HCT116 (cell line): ENCODE data around the gene FCER1G. TPM values are rescaled to one million over a fixed set of nuclear protein-coding genes. Genes with fewer than 3 reads are reported as not detected.

Experiments used
- ATAC-seq: fragments of 200-7000 bp; cut with Tn5 transposase; 2 replicates; pipeline ENCODE4 v1.9.1; 2020; ENCODE audit warnings: mild to moderate bottlenecking, moderate library complexity
- BruUV-seq: library from RNA; stranded (reverse); fragments of 400-500 nt; replicated peaks from 2 replicates; lab custom pipeline; 2021; lab: Mats Ljungman, UMichigan
- CTCF ChIA-PET: fragments of 300-600 bp; sonication (Branson Sonifier 250); formaldehyde crosslinking; loops from one replicate; lab custom pipeline; 2021; ENCODE audit warnings: antibody characterized with exemption; lab: Charles Lee
- POLR2A ChIA-PET: fragments of 300-600, 350-600 bp; sonication (Branson Sonifier 250); formaldehyde crosslinking; loops from one replicate; lab custom pipeline; 2021; ENCODE audit warnings: antibody characterized with exemption; lab: Charles Lee
- RAD21 ChIA-PET, 2 experiments: fragments of 300-600 bp; sonication (Branson Sonifier 250); formaldehyde crosslinking; loops; one replicate each; lab custom pipeline; 2023; ENCODE audit warnings: low total read pairs in 2 of 2; ENCODE audit not compliant: uncharacterized antibody in 2 of 2, unreplicated experiment in 2 of 2, low non-redundant PET in 1 of 2; lab: Charles Lee
- DNase-seq: peaks from one replicate; pipeline ENCODE4 v3.0.0-alpha.2; 2010; ENCODE audit warnings: low read depth, low spot score
- H2AFZ ChIP-seq: fragments of 200-600 bp; shearing (Covaris generic), sonication (generic); 2 replicates; pipeline ENCODE4 v1.6.1; 2017; ENCODE audit warnings: low read depth, mixed run types, mixed read lengths, antibody characterized with exemption, low read length; ENCODE audit not compliant: poor library complexity, severe bottlenecking
- H3K27ac ChIP-seq: 2 replicates; pipeline ENCODE4 v1.5.1; 2012; ENCODE audit warnings: low read depth, low read length
- H3K27me3 ChIP-seq: fragments of 200-600 bp; sonication (generic); 2 replicates; pipeline ENCODE4 v1.6.1; 2016; ENCODE audit warnings: mixed run types, low read length, mixed read lengths; ENCODE audit not compliant: insufficient read depth
- H3K36me3 ChIP-seq, 2 experiments: fragments of 200-500 bp in 1 of 2; fragments of 200-600 bp in 1 of 2; sonication (Bioruptor generic) in 1 of 2; sonication (generic) in 1 of 2; 2 replicates each; pipeline versions ENCODE4 v1.5.1 to v1.6.1; 2014 to 2016; ENCODE audit warnings: low read length in 2 of 2, inconsistent platforms in 1 of 2, mixed read lengths in 1 of 2, mixed run types in 1 of 2; ENCODE audit not compliant: insufficient read depth in 2 of 2, control insufficient read depth in 1 of 2
- H3K4me1 ChIP-seq, 2 experiments: fragments of 200-600 bp in 1 of 2; sonication (generic) in 1 of 2; 2 replicates each; pipeline versions ENCODE4 v1.5.1 to v1.6.1; 2012 to 2017; ENCODE audit warnings: low read length in 2 of 2, inconsistent platforms in 1 of 2, mild to moderate bottlenecking in 1 of 2, mixed read lengths in 1 of 2, mixed run types in 1 of 2, moderate library complexity in 1 of 2; ENCODE audit not compliant: insufficient read depth in 2 of 2, control insufficient read depth in 1 of 2
- H3K4me2 ChIP-seq: fragments of 200-600 bp; sonication (generic); 2 replicates; pipeline ENCODE4 v1.6.1; 2017; ENCODE audit warnings: mixed run types, low read length, mixed read lengths
- H3K4me3 ChIP-seq, 2 experiments: fragments of 200-600 bp in 1 of 2; sonication (generic) in 1 of 2; replicated peaks in 1 of 2; 2 replicates each; pipeline ENCODE4 v1.5.1; 2011 to 2016; ENCODE audit warnings: low read length in 2 of 2, control low read depth in 1 of 2, low read depth in 1 of 2, mild to moderate bottlenecking in 1 of 2, mixed read lengths in 1 of 2, mixed run types in 1 of 2
- H3K79me2 ChIP-seq: fragments of 200-600 bp; sonication (generic); 2 replicates; pipeline ENCODE4 v1.6.1; 2017; ENCODE audit warnings: mild to moderate bottlenecking, mixed run types, low read length, moderate library complexity, mixed read lengths; ENCODE audit not compliant: insufficient read depth
- H3K9ac ChIP-seq: fragments of 200-600 bp; sonication (generic); 2 replicates; pipeline ENCODE4 v1.6.1; 2016; ENCODE audit warnings: low read length, mixed read lengths
- H3K9me2 ChIP-seq: fragments of 200-600 bp; sonication (generic), shearing (Covaris generic); 2 replicates; pipeline ENCODE4 v1.6.1; 2017; ENCODE audit warnings: mixed run types, mild to moderate bottlenecking, moderate library complexity; ENCODE audit not compliant: insufficient read depth
- H3K9me3 ChIP-seq, 2 experiments: fragments of 200-500 bp in 1 of 2; fragments of 200-600 bp in 1 of 2; sonication (Bioruptor generic) in 1 of 2; sonication (generic) in 1 of 2; 2 replicates each; pipeline ENCODE4 v1.6.1; 2014 to 2017; ENCODE audit warnings: low read length in 2 of 2, mixed read lengths in 2 of 2, inconsistent platforms in 1 of 2, low read depth in 1 of 2, mild to moderate bottlenecking in 1 of 2, mixed run types in 1 of 2, moderate library complexity in 1 of 2; ENCODE audit not compliant: control insufficient read depth in 1 of 2, insufficient read depth in 1 of 2
- H4K20me1 ChIP-seq: fragments of 200-600 bp; sonication (generic), shearing (Covaris generic); 2 replicates; pipeline ENCODE4 v1.6.1; 2017; ENCODE audit warnings: mixed run types, mild to moderate bottlenecking, moderate library complexity; ENCODE audit not compliant: insufficient read depth
- EGR1 ChIP-seq: IDR thresholded peaks from 2 replicates; pipeline ENCODE4 v1.6.1; 2012; ENCODE audit warnings: low read depth
- EZH2phosphoT487 ChIP-seq: fragments of 200-600 bp; IDR thresholded peaks from 2 replicates; pipeline ENCODE4 v1.6.1; 2018; ENCODE audit warnings: antibody characterized with exemption, borderline replicate concordance
- POLR2A ChIP-seq: IDR thresholded peaks from 2 replicates; pipeline ENCODE4 v1.7.0; 2011; ENCODE audit warnings: borderline replicate concordance; ENCODE audit not compliant: insufficient read depth, insufficient read length; ENCODE audit errors: extremely low read depth
- SP1 ChIP-seq: IDR thresholded peaks from 2 replicates; pipeline ENCODE4 v1.6.1; 2012; ENCODE audit warnings: low read depth
- YY1 ChIP-seq: IDR thresholded peaks from 2 replicates; pipeline ENCODE4 v1.6.1; 2011; ENCODE audit warnings: low read length, low read depth, moderate library complexity, mild to moderate bottlenecking; ENCODE audit not compliant: insufficient replicate concordance; ENCODE audit errors: extremely low read depth
- ZFX ChIP-seq: fragments of 450-650 bp; IDR thresholded peaks from 2 replicates; pipeline ENCODE4 v1.6.1; 2017
- ZNF274 ChIP-seq: fragments of 200-500 bp; sonication (Bioruptor generic); IDR thresholded peaks from 2 replicates; pipeline ENCODE4 v1.6.1; 2014; ENCODE audit warnings: mild to moderate bottlenecking, low read depth, low read length, inconsistent platforms
- intact Hi-C: fragments of 100-400 bp; cut with micrococcal nuclease; formaldehyde crosslinking; loops from 2 replicates; pipeline ENCODE4 v1.10.0; 2022
- total RNA-seq: library from RNA; stranded (reverse); gene quantifications from one replicate; pipeline ENCODE4 v1.2.1, GENCODE V29; 2021; ENCODE audit not compliant: unreplicated experiment
- TF ChIP-seq, protein P1 (sequence below): IDR thresholded peaks from 2 replicates; pipeline ENCODE4 v1.6.1; 2012
- TF ChIP-seq, protein P2 (sequence below), 3 experiments: fragments of 200-600 bp in 1 of 3; sonication (generic) in 1 of 3; IDR thresholded peaks in 2 of 3; conservative IDR thresholded peaks in 1 of 3; 2 replicates each; pipeline ENCODE4 v1.5.1; 2012 to 2017; ENCODE audit warnings: low read depth in 2 of 3, low read length in 2 of 3, antibody characterized with exemption in 1 of 3, borderline replicate concordance in 1 of 3, control low read depth in 1 of 3, mild to moderate bottlenecking in 1 of 3, mixed read lengths in 1 of 3, mixed run types in 1 of 3, moderate library complexity in 1 of 3; ENCODE audit not compliant: insufficient read depth in 1 of 3
- TF ChIP-seq, protein P3 (sequence below): IDR thresholded peaks from 2 replicates; pipeline ENCODE4 v1.6.1; 2011; ENCODE audit warnings: mild to moderate bottlenecking, low read length, moderate library complexity; ENCODE audit not compliant: insufficient replicate concordance; ENCODE audit errors: extremely low read depth

FCER1G gene
- total RNA-seq, 1 experiment from 2014 or later, result 0.86 TPM

- H3K4me1 ChIP-seq, result peaks cover 10 to 19% of the 10 kb centered on the region in 2 experiments; a peak in 3 of 4 replicates
- intact Hi-C loops, result no loop called here
- H3K9me2 ChIP-seq, result no peaks in the 10 kb centered on the region
- H3K9me3 ChIP-seq, result no peaks in the 10 kb centered on the region
- H3K9ac ChIP-seq, result no peak overlapping the region
- no TSS peak for BruUV-seq
- H3K4me3 ChIP-seq, result no peak overlapping the region
- no peaks in the 10 kb centered on the region for H3K27me3 ChIP-seq
- peaks cover 21 to 38% of the 10 kb centered on the region in 2 experiments; a peak in 3 of 4 replicates for H3K36me3 ChIP-seq
- no peak overlapping the region for H3K4me2 ChIP-seq
- H3K27ac ChIP-seq, result no peak overlapping the region
- no peak for ATAC-seq
- CTCF ChIA-PET, result no interaction called here
- no peak for DNase-seq
- no peak for TF ChIP-seq YY1
- TF ChIP-seq EGR1, result no peak
- TF ChIP-seq, protein P1, sequence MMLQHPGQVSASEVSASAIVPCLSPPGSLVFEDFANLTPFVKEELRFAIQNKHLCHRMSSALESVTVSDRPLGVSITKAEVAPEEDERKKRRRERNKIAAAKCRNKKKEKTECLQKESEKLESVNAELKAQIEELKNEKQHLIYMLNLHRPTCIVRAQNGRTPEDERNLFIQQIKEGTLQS, result no peak
- TF ChIP-seq POLR2A, result no peak
- TF ChIP-seq ZFX, result no peak
- TF ChIP-seq ZNF274, result no peak
- no peak for TF ChIP-seq SP1
- peaks cover 17% of the 10 kb centered on the region for H3K79me2 ChIP-seq
- no peak overlapping the region for H2AFZ ChIP-seq
- POLR2A ChIA-PET, result no interaction called here
- H4K20me1 ChIP-seq, result no peaks in the 10 kb centered on the region
- RAD21 ChIA-PET, result no interaction called here
These were observed 40.2 kb upstream of the FCER1G start for GRCh38 chr1:161174911-161175310.

- BruUV-seq, result TSS peak; percentile 46
- H3K4me1 ChIP-seq, result peaks cover 10 to 19% of the 10 kb centered on the region in 2 experiments; a peak in 3 of 4 replicates
- H3K4me3 ChIP-seq, result peak overlapping the region; percentile 90 to 93
- H3K27ac ChIP-seq, result no peak overlapping the region
- H3K4me2 ChIP-seq, result peak overlapping the region; percentile 89
- ChIA-PET RAD21 (no interaction called here), CTCF (interaction anchor here (2.1 kb wide), 1 partner anchor 10 kb away, joined by 9 read pairs; the partner anchor contains the start of gene PPOX), POLR2A (no interaction called here)
- peaks cover 17% of the 10 kb centered on the region for H3K79me2 ChIP-seq
- H3K9me3 ChIP-seq, result no peaks in the 10 kb centered on the region
- no peaks in the 10 kb centered on the region for H4K20me1 ChIP-seq
- DNase-seq (no peak), ATAC-seq (no peak)
- H3K36me3 ChIP-seq, result peaks cover 21 to 32% of the 10 kb centered on the region in 2 experiments; a peak in 3 of 4 replicates
- intact Hi-C loops, result no loop called here
- no peak overlapping the region for H2AFZ ChIP-seq
- H3K27me3 ChIP-seq, result no peaks in the 10 kb centered on the region
- no peaks in the 10 kb centered on the region for H3K9me2 ChIP-seq
- H3K9ac ChIP-seq, result peak overlapping the region; percentile 81
- TF ChIP-seq EZH2phosphoT487 (no peak), ZNF274 (no peak), ZFX (no peak), YY1 (no peak)
- TF ChIP-seq, protein P2, sequence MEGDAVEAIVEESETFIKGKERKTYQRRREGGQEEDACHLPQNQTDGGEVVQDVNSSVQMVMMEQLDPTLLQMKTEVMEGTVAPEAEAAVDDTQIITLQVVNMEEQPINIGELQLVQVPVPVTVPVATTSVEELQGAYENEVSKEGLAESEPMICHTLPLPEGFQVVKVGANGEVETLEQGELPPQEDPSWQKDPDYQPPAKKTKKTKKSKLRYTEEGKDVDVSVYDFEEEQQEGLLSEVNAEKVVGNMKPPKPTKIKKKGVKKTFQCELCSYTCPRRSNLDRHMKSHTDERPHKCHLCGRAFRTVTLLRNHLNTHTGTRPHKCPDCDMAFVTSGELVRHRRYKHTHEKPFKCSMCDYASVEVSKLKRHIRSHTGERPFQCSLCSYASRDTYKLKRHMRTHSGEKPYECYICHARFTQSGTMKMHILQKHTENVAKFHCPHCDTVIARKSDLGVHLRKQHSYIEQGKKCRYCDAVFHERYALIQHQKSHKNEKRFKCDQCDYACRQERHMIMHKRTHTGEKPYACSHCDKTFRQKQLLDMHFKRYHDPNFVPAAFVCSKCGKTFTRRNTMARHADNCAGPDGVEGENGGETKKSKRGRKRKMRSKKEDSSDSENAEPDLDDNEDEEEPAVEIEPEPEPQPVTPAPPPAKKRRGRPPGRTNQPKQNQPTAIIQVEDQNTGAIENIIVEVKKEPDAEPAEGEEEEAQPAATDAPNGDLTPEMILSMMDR (IDR thresholded peaks at IDR 0.05 in 2 of 3, conservative IDR thresholded peaks at IDR 0.05 in 1 of 3; ENCODE audit: borderline replicate concordance in 1 of 3, insufficient read depth in 1 of 3, low read depth in 2 of 3, low read length in 2 of 3), result no peak
- TF ChIP-seq, protein P3, sequence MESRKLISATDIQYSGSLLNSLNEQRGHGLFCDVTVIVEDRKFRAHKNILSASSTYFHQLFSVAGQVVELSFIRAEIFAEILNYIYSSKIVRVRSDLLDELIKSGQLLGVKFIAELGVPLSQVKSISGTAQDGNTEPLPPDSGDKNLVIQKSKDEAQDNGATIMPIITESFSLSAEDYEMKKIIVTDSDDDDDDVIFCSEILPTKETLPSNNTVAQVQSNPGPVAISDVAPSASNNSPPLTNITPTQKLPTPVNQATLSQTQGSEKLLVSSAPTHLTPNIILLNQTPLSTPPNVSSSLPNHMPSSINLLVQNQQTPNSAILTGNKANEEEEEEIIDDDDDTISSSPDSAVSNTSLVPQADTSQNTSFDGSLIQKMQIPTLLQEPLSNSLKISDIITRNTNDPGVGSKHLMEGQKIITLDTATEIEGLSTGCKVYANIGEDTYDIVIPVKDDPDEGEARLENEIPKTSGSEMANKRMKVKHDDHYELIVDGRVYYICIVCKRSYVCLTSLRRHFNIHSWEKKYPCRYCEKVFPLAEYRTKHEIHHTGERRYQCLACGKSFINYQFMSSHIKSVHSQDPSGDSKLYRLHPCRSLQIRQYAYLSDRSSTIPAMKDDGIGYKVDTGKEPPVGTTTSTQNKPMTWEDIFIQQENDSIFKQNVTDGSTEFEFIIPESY, result no peak
These were observed 39.2 kb upstream of the FCER1G start for GRCh38 chr1:161175771-161176453.
